CD4-positive, alpha-beta memory T cell (primary cell): ENCODE results near the gene MYL12B. TPM values are rescaled to one million over a fixed set of nuclear protein-coding genes. Genes with fewer than 3 reads are reported as not detected.
"Not testable (repeated sequence)": the region's sequence is repeated elsewhere in the genome, so short reads cannot be mapped to it uniquely, and the experiment has no call there.

ENCODE experiments used
- CTCF ChIA-PET: fragments of 350-600 bp; sonication (Branson Sonifier 250); formaldehyde crosslinking; loops from one replicate; lab custom pipeline; 2021; ENCODE audit warnings: inconsistent platforms; ENCODE audit not compliant: partially characterized antibody; lab: Charles Lee
- POLR2A ChIA-PET: fragments of 350-600 bp; sonication (Branson Sonifier 250); formaldehyde crosslinking; loops from one replicate; lab custom pipeline; 2021; ENCODE audit not compliant: partially characterized antibody; lab: Charles Lee
- DNase-seq, 5 donors: peaks; one replicate each; pipeline versions ENCODE4 v3.0.0 to v3.0.0-alpha.2; 2020 to 2022; ENCODE audit warnings: mixed read lengths in 1 of 5
- H3K27ac ChIP-seq: one replicate; pipeline ENCODE4 v1.7.0; 2013; ENCODE audit warnings: low read depth, low read length
- H3K27me3 ChIP-seq: 2 replicates; pipeline ENCODE4 v1.7.0; 2013; ENCODE audit warnings: mild to moderate bottlenecking, low read length, moderate library complexity; ENCODE audit not compliant: insufficient read depth
- H3K36me3 ChIP-seq: 2 replicates; pipeline ENCODE4 v1.7.0; 2013; ENCODE audit warnings: mild to moderate bottlenecking, low read length, moderate library complexity; ENCODE audit not compliant: insufficient read depth
- H3K4me1 ChIP-seq: 2 replicates; pipeline ENCODE4 v1.7.0; 2013; ENCODE audit warnings: mild to moderate bottlenecking, low read length, moderate library complexity; ENCODE audit not compliant: insufficient read depth
- H3K4me3 ChIP-seq, 2 donors: one replicate each; pipeline ENCODE4 v1.7.0; 2013; ENCODE audit warnings: low read length in 2 of 2, mild to moderate bottlenecking in 1 of 2
- H3K9me3 ChIP-seq, 2 donors: one replicate each; pipeline ENCODE4 v1.7.0; 2013; ENCODE audit warnings: low read length in 2 of 2, control low read depth in 1 of 2; ENCODE audit not compliant: control insufficient read depth in 1 of 2
- H3K27ac Mint-ChIP-seq, 7 donors: one replicate each; pipeline ENCODE4 v1.8.0; 2020 to 2021; ENCODE audit warnings: mixed read lengths in 7 of 7, mild to moderate bottlenecking in 6 of 7, inconsistent platforms in 3 of 7, moderate library complexity in 3 of 7
- H3K27me3 Mint-ChIP-seq, 2 donors: one replicate each; pipeline ENCODE4 v1.8.0; 2020 to 2021; ENCODE audit warnings: mixed read lengths in 2 of 2
- H3K36me3 Mint-ChIP-seq, 2 donors: one replicate each; pipeline ENCODE4 v1.8.0; 2020 to 2021; ENCODE audit warnings: mixed read lengths in 2 of 2, inconsistent platforms in 1 of 2, mild to moderate bottlenecking in 1 of 2
- H3K4me1 Mint-ChIP-seq, 4 donors: one replicate each; pipeline ENCODE4 v1.8.0; 2020 to 2021; ENCODE audit warnings: mixed read lengths in 4 of 4, mild to moderate bottlenecking in 1 of 4
- H3K4me3 Mint-ChIP-seq, 8 donors: one replicate each; pipeline ENCODE4 v1.8.0; 2020 to 2021; ENCODE audit warnings: mixed read lengths in 8 of 8, mild to moderate bottlenecking in 7 of 8, moderate library complexity in 6 of 8, inconsistent platforms in 3 of 8
- H3K9me3 Mint-ChIP-seq, 8 donors: one replicate each; pipeline ENCODE4 v1.8.0; 2020 to 2021; ENCODE audit warnings: mixed read lengths in 8 of 8, mild to moderate bottlenecking in 5 of 8, inconsistent platforms in 3 of 8, moderate library complexity in 1 of 8
- intact Hi-C: fragments of 100-400 bp; cut with micrococcal nuclease; formaldehyde crosslinking; loops from one replicate; pipeline ENCODE4 v1.15.1; 2023
- polyA plus RNA-seq, 2 donors: library from polyadenylated mRNA; unstranded; fragments of 300-500 nt; fragmentation: Illumina TruSeq; gene quantifications; one replicate each; pipeline ENCODE4 v1.2.3, GENCODE V29; 2021
- total RNA-seq, 2 experiments: library from RNA; stranded (reverse); gene quantifications; one replicate each; pipeline ENCODE4 v1.2.3, GENCODE V29; 2021

The MYL12B gene
- total and polyA plus RNA-seq, 4 experiments from 2014 or later: 199 to 1,169 (median 590) TPM

GRCh38 chr18:3218819-3219218 is 43.1 kb upstream of the MYL12B start:
- H3K4me1 ChIP-seq: peaks cover 1% of the 10 kb centered on the region
- H3K27me3 Mint-ChIP-seq: no peaks in the 10 kb centered on the region
- no peak overlapping the region for H3K27ac Mint-ChIP-seq
- no peak overlapping the region for H3K27ac ChIP-seq
- H3K4me3 Mint-ChIP-seq: no peak overlapping the region
- no peaks in the 10 kb centered on the region for H3K36me3 ChIP-seq
- peaks cover 0 to 14% (median 2%) of the 10 kb centered on the region in 4 donors for H3K4me1 Mint-ChIP-seq
- H3K9me3 Mint-ChIP-seq: peaks cover 0 to 2% (median 0%) of the 10 kb centered on the region in 8 donors
- no peaks in the 10 kb centered on the region for H3K9me3 ChIP-seq
- POLR2A ChIA-PET: no interaction called here
- CTCF ChIA-PET: interaction anchor here (1.4 kb wide), 1 partner anchor 90 kb away, joined by 3 read pairs; no protein-coding TSS in a partner anchor
- no peaks in the 10 kb centered on the region for H3K27me3 ChIP-seq
- intact Hi-C loops: no loop called here
- H3K4me3 ChIP-seq: no peak overlapping the region
- peaks cover 0 to 3% of the 10 kb centered on the region in 2 donors for H3K36me3 Mint-ChIP-seq
- DNase-seq: no peak

- Mint-ChIP-seq H3K4me3 (no peak overlapping the region), H3K27ac (peak overlapping the region in 1 of 7 donors; percentile 25), H3K9me3 (peaks cover 0 to 2% (median 0%) of the 10 kb centered on the region in 8 donors), H3K4me1 (peaks cover 0 to 11% (median 0%) of the 10 kb centered on the region in 4 donors), H3K36me3 (peaks cover 0 to 3% of the 10 kb centered on the region in 2 donors), H3K27me3 (no peaks in the 10 kb centered on the region)
- intact Hi-C loops: no loop called here
- no peaks in the 10 kb centered on the region for H3K27me3 ChIP-seq
- H3K27ac ChIP-seq: no peak overlapping the region
- ChIA-PET CTCF (interaction anchor here (0.6 to 1.4 kb wide), 2 partner anchors 90 to 205 kb away, joined by 3 read pairs; no protein-coding TSS in a partner anchor), POLR2A (no interaction called here)
- no peaks in the 10 kb centered on the region for H3K36me3 ChIP-seq
- no peak overlapping the region for H3K4me3 ChIP-seq
- no peaks in the 10 kb centered on the region for H3K9me3 ChIP-seq
- H3K4me1 ChIP-seq: no peaks in the 10 kb centered on the region
- no peak for DNase-seq
These were observed 42.7 kb upstream of the MYL12B start for GRCh38 chr18:3219241-3219630.

GRCh38 chr18:3219631-3220335 is 42.1 kb upstream of the MYL12B start, which contains the start of gene MYOM1:
TSS of gene MYOM1 (minus strand) at chr18:3219968. CDS start at chr18:3215223, 4,745 bp downstream.
- H3K36me3 Mint-ChIP-seq: peaks cover 0 to 3% of the 10 kb centered on the region in 2 donors
- ChIA-PET POLR2A (no interaction called here), CTCF (interaction anchor here (0.6 to 0.8 kb wide), 2 partner anchors 21 to 205 kb away, joined by 3 to 4 read pairs; no protein-coding TSS in a partner anchor)
- Histone ChIP-seq H3K27me3 (no peaks in the 10 kb centered on the region), H3K4me1 (no peaks in the 10 kb centered on the region), H3K4me3 (no peak within 1 kb of the TSS), H3K9me3 (no peaks in the 10 kb centered on the region), H3K27ac (no peak within 1 kb of the TSS), H3K36me3 (no peaks in the 10 kb centered on the region)
- no peaks in the 10 kb centered on the region for H3K27me3 Mint-ChIP-seq
- H3K4me3 Mint-ChIP-seq: no peak within 1 kb of the TSS
- peaks cover 0 to 2% (median 0%) of the 10 kb centered on the region in 8 donors for H3K9me3 Mint-ChIP-seq
- H3K4me1 Mint-ChIP-seq: peaks cover 0 to 7% (median 0%) of the 10 kb centered on the region in 4 donors
- intact Hi-C loops: no loop called here
- no peak for DNase-seq
- peak within 1 kb of the TSS in 3 of 7 donors; percentile 6 to 25 (median 14) for H3K27ac Mint-ChIP-seq

GRCh38 chr18:3220868-3221267 is 41.1 kb upstream of the MYL12B start:
- DNase-seq, H3K36me3 Mint-ChIP-seq, H3K27me3 ChIP-seq, H3K36me3 ChIP-seq, H3K4me1 Mint-ChIP-seq, H3K4me1 ChIP-seq, H3K4me3 Mint-ChIP-seq, intact Hi-C loops, H3K27ac ChIP-seq, H3K4me3 ChIP-seq, POLR2A ChIA-PET, H3K27me3 Mint-ChIP-seq, H3K27ac Mint-ChIP-seq, H3K9me3 ChIP-seq, H3K9me3 Mint-ChIP-seq: not testable (repeated sequence)
- CTCF ChIA-PET: interaction anchor here (0.6 to 0.8 kb wide), 3 partner anchors 19 to 40 kb away, joined by 3 to 4 read pairs (median 3); no protein-coding TSS in a partner anchor

GRCh38 chr18:3221496-3221895 is 40.4 kb upstream of the MYL12B start:
- Mint-ChIP-seq H3K36me3 (no peaks in the 10 kb centered on the region), H3K4me1 (peaks cover 0 to 7% (median under 1%) of the 10 kb centered on the region in 4 donors), H3K4me3 (no peak overlapping the region), H3K27ac (no peak overlapping the region), H3K9me3 (peaks cover 0 to 2% (median 0%) of the 10 kb centered on the region in 8 donors), H3K27me3 (no peaks in the 10 kb centered on the region)
- DNase-seq: no peak
- CTCF ChIA-PET: interaction anchor here (0.6 kb wide), 1 partner anchor 41 kb away, joined by 3 read pairs; no protein-coding TSS in a partner anchor
- Histone ChIP-seq H3K4me1 (no peaks in the 10 kb centered on the region), H3K27me3 (no peaks in the 10 kb centered on the region), H3K36me3 (no peaks in the 10 kb centered on the region), H3K27ac (no peak overlapping the region), H3K4me3 (no peak overlapping the region), H3K9me3 (no peaks in the 10 kb centered on the region)
- POLR2A ChIA-PET: no interaction called here
- intact Hi-C loops: no loop called here

GRCh38 chr18:3223356-3223755 is 38.6 kb upstream of the MYL12B start:
- H3K4me1 Mint-ChIP-seq: peaks cover 0 to 7% (median under 1%) of the 10 kb centered on the region in 4 donors
- POLR2A ChIA-PET: no interaction called here
- no peaks in the 10 kb centered on the region for H3K9me3 Mint-ChIP-seq
- no peak for DNase-seq
- H3K27ac Mint-ChIP-seq: peak overlapping the region in 1 of 7 donors; percentile 53
- Histone ChIP-seq H3K27ac (no peak overlapping the region), H3K27me3 (no peaks in the 10 kb centered on the region), H3K4me1 (no peaks in the 10 kb centered on the region), H3K9me3 (no peaks in the 10 kb centered on the region), H3K4me3 (no peak overlapping the region), H3K36me3 (no peaks in the 10 kb centered on the region)
- intact Hi-C loops: no loop called here
- no peak overlapping the region for H3K4me3 Mint-ChIP-seq
- H3K27me3 Mint-ChIP-seq: no peaks in the 10 kb centered on the region
- no peaks in the 10 kb centered on the region for H3K36me3 Mint-ChIP-seq
- CTCF ChIA-PET: no interaction called here

GRCh38 chr18:3224223-3224622 is 37.7 kb upstream of the MYL12B start:
- no peak overlapping the region for H3K4me3 Mint-ChIP-seq
- Histone ChIP-seq H3K4me3 (no peak overlapping the region), H3K9me3 (no peaks in the 10 kb centered on the region), H3K4me1 (no peaks in the 10 kb centered on the region), H3K36me3 (no peaks in the 10 kb centered on the region), H3K27ac (no peak overlapping the region), H3K27me3 (no peaks in the 10 kb centered on the region)
- peaks cover 0 to 7% (median under 1%) of the 10 kb centered on the region in 4 donors for H3K4me1 Mint-ChIP-seq
- H3K9me3 Mint-ChIP-seq: no peaks in the 10 kb centered on the region
- CTCF ChIA-PET: interaction anchor here (0.7 kb wide), 1 partner anchor 580 kb away, joined by 4 read pairs; no protein-coding TSS in a partner anchor
- H3K36me3 Mint-ChIP-seq: no peaks in the 10 kb centered on the region
- H3K27ac Mint-ChIP-seq: no peak overlapping the region
- POLR2A ChIA-PET: no interaction called here
- DNase-seq: no peak
- intact Hi-C loops: no loop called here
- H3K27me3 Mint-ChIP-seq: no peaks in the 10 kb centered on the region
